Upper lobe of left lung (tissue), 4 donors: Measurements from ENCODE around the gene ARAP3.

ENCODE experiments used
- EP300 ChIP-seq, 4 donors: sonication (generic); formaldehyde crosslinking; IDR thresholded peaks; one replicate each; pipeline ENCODE4 v1.5.1; 2017; ENCODE audit warnings: antibody characterized with exemption in 4 of 4, control low read depth in 2 of 4
- POLR2A ChIP-seq, 4 donors: fragments of 450-650 bp; IDR thresholded peaks; one replicate each; pipeline ENCODE4 v1.5.1; 2016 to 2017; ENCODE audit warnings: antibody characterized with exemption in 4 of 4, mild to moderate bottlenecking in 2 of 4
- POLR2AphosphoS5 ChIP-seq, 2 donors: sonication (generic); formaldehyde crosslinking; IDR thresholded peaks; one replicate each; pipeline ENCODE4 v1.5.1; 2017; ENCODE audit warnings: antibody characterized with exemption in 2 of 2
- TF ChIP-seq, protein P1 (sequence below), 6 experiments: fragments of 450-650 bp in 4 of 6; fragments of 200-600 bp in 2 of 6; sonication (generic) in 2 of 6; IDR thresholded peaks; one replicate each; pipeline ENCODE4 v1.5.1; 2016 to 2019; ENCODE audit warnings: antibody characterized with exemption in 6 of 6

DNA sequence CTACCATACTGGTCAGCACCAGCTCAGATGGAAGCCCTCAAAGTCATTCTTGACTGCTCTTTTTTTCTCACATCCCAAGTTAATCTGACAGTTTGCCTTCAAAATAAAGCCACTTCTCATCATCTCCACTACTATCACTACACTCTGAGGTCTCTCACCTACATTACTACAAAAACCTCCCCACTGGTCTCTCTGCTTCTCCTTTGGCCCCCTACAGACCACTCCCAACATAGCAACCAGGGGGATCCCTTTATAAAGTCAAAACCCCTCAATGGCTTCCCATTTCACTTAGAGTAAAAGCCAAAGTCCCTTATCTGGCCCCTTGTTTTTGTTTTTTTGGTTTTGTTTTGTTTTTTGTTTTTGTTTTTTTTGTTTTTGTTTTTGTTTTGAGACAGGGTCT, 4.6 kb downstream of the ARAP3 start:
- no peak for TF ChIP-seq EP300 (IDR thresholded peaks at IDR 0.05)
- TF ChIP-seq, protein P1, sequence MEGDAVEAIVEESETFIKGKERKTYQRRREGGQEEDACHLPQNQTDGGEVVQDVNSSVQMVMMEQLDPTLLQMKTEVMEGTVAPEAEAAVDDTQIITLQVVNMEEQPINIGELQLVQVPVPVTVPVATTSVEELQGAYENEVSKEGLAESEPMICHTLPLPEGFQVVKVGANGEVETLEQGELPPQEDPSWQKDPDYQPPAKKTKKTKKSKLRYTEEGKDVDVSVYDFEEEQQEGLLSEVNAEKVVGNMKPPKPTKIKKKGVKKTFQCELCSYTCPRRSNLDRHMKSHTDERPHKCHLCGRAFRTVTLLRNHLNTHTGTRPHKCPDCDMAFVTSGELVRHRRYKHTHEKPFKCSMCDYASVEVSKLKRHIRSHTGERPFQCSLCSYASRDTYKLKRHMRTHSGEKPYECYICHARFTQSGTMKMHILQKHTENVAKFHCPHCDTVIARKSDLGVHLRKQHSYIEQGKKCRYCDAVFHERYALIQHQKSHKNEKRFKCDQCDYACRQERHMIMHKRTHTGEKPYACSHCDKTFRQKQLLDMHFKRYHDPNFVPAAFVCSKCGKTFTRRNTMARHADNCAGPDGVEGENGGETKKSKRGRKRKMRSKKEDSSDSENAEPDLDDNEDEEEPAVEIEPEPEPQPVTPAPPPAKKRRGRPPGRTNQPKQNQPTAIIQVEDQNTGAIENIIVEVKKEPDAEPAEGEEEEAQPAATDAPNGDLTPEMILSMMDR (IDR thresholded peaks at IDR 0.05): no peak
- no peak for TF ChIP-seq POLR2AphosphoS5 (IDR thresholded peaks at IDR 0.05)
- TF ChIP-seq POLR2A (IDR thresholded peaks at IDR 0.05): no peak
